ENCODE measurements around the gene CD2.
A peak's percentile ranks its signal among the peaks of the same experiment; 100 is the strongest.

The CD2 gene

DNA sequence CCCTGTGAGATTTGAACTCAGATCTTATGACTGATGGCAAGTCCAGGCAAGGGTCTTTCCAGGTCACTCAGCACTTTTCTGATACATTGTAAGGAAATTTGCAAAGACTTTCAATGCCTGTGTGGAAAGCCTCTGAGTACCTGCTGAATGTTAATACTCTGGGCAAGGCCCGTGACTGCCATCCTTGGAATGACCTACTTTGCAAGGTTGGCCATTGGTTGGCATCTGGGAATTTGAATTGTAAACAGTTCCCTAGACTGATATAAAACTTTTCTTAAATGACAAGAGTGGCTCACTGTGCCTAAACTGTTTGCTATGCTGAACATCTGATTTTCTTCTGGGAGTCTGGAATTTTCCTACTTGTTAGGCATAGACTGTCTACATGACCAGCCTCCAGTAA, 57.1 kb downstream of the CD2 start:
- no peak for DNase-seq

DNA sequence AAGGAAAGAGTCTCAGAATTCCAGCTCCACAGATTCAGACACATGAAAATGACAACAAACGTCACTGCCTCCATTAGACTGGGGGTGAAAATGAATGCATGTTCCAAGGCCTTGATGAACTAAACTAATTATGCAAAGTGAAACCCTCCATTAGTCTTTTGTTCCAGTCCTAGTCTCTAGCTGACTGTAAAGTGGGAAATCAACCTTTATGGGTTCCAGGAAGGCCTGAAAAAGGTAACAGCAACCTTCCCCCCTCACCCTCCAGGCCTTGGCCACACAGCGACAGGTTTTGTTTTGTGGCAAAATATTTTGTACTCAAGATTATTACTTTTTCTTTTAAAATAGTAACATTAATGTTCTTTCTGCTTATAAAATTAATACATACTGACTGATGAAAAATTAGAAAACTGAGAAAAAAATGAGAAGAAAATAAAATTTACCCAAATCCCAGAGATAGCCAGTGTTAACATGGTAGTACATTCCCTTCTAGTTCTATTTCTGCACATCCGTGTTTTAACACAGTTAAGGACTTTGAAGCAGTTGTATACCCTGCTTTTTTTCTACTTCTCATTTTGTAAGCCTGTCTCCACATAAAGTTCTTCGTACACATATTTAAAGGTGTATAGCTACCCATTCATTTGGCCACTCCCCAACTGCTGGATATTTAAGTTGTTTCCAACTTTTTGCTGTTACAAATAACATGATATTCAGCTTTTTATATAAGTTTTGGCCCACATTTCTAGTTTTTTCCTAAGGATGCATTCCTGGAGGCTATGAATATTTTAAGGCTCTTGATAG, 60.9 kb downstream of the CD2 start:
- no peak for DNase-seq

DNA sequence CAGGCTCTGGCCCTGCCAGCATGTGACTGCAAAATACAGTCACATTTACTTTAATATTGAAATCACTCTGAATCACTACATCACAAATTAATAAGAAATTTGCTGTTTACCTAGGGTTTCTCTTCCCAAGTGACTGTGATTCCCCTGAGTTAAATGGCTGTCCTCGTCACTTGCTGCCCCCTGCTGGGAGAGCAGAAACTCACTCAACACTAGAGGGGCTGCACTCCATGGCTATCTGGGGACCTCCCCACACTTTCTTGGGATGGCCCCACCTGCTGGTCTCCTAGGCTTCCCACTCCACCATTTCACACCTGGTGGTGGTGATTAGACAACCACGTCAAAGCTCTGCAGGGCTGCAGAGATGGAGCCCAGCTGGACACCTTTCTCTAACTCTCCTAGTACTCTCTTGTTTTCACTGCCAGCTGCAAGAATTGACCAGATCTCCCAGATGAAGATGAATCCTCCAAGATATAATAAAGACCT, 63.4 kb downstream of the CD2 start:
- peak in 7 of 56 donors; percentile 1 to 43 (median 10) for DNase-seq
